GM12892 (cell line): ENCODE measurements around the gene AOC3.

ENCODE experiments used
- POLR2A ChIP-seq: IDR thresholded peaks from 2 replicates; pipeline ENCODE4 v1.6.1; 2011; ENCODE audit warnings: low read depth, low read length, control low read depth
- POLR2AphosphoS5 ChIP-seq: IDR thresholded peaks from 2 replicates; pipeline ENCODE4 v1.6.1; 2011; ENCODE audit warnings: low read depth, low read length, control low read depth
- TAF1 ChIP-seq: IDR thresholded peaks from 2 replicates; pipeline ENCODE4 v1.6.1; 2011; ENCODE audit warnings: low read depth, mild to moderate bottlenecking, control low read depth, low read length, borderline replicate concordance

DNA sequence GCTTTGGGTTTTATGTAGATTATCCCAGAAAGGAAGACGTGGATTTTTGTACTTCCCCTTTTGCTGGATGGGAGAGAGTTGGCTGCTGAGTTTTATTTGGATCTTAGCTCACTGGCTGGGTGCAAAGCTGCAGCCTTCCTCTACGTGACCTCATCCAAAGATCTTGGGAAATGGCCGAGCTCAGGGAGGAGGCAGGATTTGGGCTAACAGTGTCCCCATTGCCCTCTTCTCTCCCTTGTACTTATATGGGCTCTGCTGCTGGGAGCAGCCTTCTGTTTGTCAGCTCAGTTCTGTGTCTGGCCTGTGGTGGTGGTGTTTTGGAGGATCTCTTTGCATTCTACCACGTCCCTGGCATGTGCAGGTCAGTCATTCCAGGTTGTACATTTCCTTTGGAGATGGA lies 2.0 kb downstream of the AOC3 start:
- TF ChIP-seq POLR2A (no peak), POLR2AphosphoS5 (no peak), TAF1 (no peak)
